Myocyte (in vitro differentiated cells): Measurements from ENCODE around the gene EVI5. TPM values are rescaled to one million over a fixed set of nuclear protein-coding genes. Genes with fewer than 3 reads are reported as not detected.

Experiments
- DNase-seq: peaks from one replicate; pipeline ENCODE4 v3.0.0-alpha.2; 2012; ENCODE audit warnings: low read depth
- total RNA-seq: library from RNA; depleted of rRNA; stranded (reverse); fragments of >200 nt; gene quantifications from 2 replicates; pipeline ENCODE4 v1.2.3, GENCODE V29; 2014

EVI5 gene
- total RNA-seq, 1 donor from 2014 or later, result 16.9 TPM

GRCh38 chr1:92486251-92487077 is 298.4 kb downstream of the EVI5 start, which contains the start of gene GFI1:
Gene GFI1, minus strand, starts transcription at chr1:92486925. Its CDS starts 3,438 bp downstream, at chr1:92483487.
- peak; percentile 14 for DNase-seq

- peak; percentile 25 for DNase-seq
These were observed 299.3 kb downstream of the EVI5 start for GRCh38 chr1:92485381-92486250.

- DNase-seq, result no peak
These were observed 300.2 kb downstream of the EVI5 start for GRCh38 chr1:92484472-92485380.

- peak; percentile 4 for DNase-seq
These were observed 301.1 kb downstream of the EVI5 start for GRCh38 chr1:92483610-92484471.

GRCh38 chr1:92482665-92483609 is 302.0 kb downstream of the EVI5 start:
- DNase-seq, result no peak

GRCh38 chr1:92481971-92482664 is 302.8 kb downstream of the EVI5 start:
- peak; percentile 31 for DNase-seq

- DNase-seq, result no peak
These were observed 303.3 kb downstream of the EVI5 start for GRCh38 chr1:92481599-92481925.

- no peak for DNase-seq
These were observed 303.9 kb downstream of the EVI5 start for GRCh38 chr1:92480813-92481598.

GRCh38 chr1:92480200-92480812 is 304.6 kb downstream of the EVI5 start:
- DNase-seq, result no peak

GRCh38 chr1:92479587-92479986 is 305.3 kb downstream of the EVI5 start:
- no peak for DNase-seq

GRCh38 chr1:92478393-92478792 is 306.5 kb downstream of the EVI5 start:
- DNase-seq, result no peak

- no peak for DNase-seq
These were observed 308.8 kb downstream of the EVI5 start for GRCh38 chr1:92476071-92476631.

GRCh38 chr1:92475029-92475428 is 309.9 kb downstream of the EVI5 start:
- DNase-seq, result no peak

GRCh38 chr1:92473781-92474495 is 311.0 kb downstream of the EVI5 start:
- DNase-seq, result no peak

- DNase-seq, result no peak
These were observed 314.7 kb downstream of the EVI5 start for GRCh38 chr1:92470216-92470615.

GRCh38 chr1:92466683-92467352 is 318.1 kb downstream of the EVI5 start:
- no peak for DNase-seq
